D721Med (cell line): ENCODE measurements around the gene ADAMTS12.

Experiments used
- DNase-seq: peaks from one replicate; pipeline ENCODE4 v3.0.0; 2011; ENCODE audit warnings: low spot score; ENCODE audit not compliant: insufficient read length
- FAIRE-seq: peaks from 2 replicates; lab custom pipeline; 2011; peaks lifted over from hg19 to GRCh38; lab: Jason Lieb, UNC
- CTCF ChIP-seq: IDR thresholded peaks from 2 replicates; pipeline ENCODE4 v1.5.1; 2012; ENCODE audit warnings: mild to moderate bottlenecking, control low read depth; ENCODE audit not compliant: insufficient read depth; ENCODE audit errors: missing control alignments

The ADAMTS12 gene

GRCh38 chr5:33531824-33532223, 360.0 kb downstream of the ADAMTS12 start:
- no peak for TF ChIP-seq CTCF
- FAIRE-seq = no peak

GRCh38 chr5:33531037-33531298, 360.8 kb downstream of the ADAMTS12 start:
- FAIRE-seq = no peak
- no peak for TF ChIP-seq CTCF
- no peak for DNase-seq

More at GRCh38 chr5:33531824-33532223, 360.0 kb downstream of the ADAMTS12 start:
- DNase-seq = no peak

GRCh38 chr5:33530183-33531036, 361.4 kb downstream of the ADAMTS12 start:
- FAIRE-seq (no peak), DNase-seq (no peak)
- TF ChIP-seq CTCF = no peak

- FAIRE-seq (no peak), DNase-seq (no peak)
- no peak for TF ChIP-seq CTCF
Observed at GRCh38 chr5:33527696-33528095, 364.1 kb downstream of the ADAMTS12 start.

GRCh38 chr5:33526755-33527154, 365.0 kb downstream of the ADAMTS12 start:
- no peak for DNase-seq

GRCh38 chr5:33524476-33524875, 367.3 kb downstream of the ADAMTS12 start:
- FAIRE-seq (no peak), DNase-seq (no peak)
- no peak for TF ChIP-seq CTCF

More at GRCh38 chr5:33526755-33527154, 365.0 kb downstream of the ADAMTS12 start:
- FAIRE-seq = no peak
- TF ChIP-seq CTCF = no peak

- DNase-seq = no peak
- TF ChIP-seq CTCF = no peak
- FAIRE-seq = no peak
Observed at GRCh38 chr5:33523208-33523771, 368.5 kb downstream of the ADAMTS12 start.
